Thyroid gland (tissue), 4 donors: ENCODE measurements around the gene CDR2.

Source experiments
- CTCF ChIP-seq, 6 experiments: fragments of 200-600 bp in 3 of 6; fragments of 450-650 bp in 3 of 6; sonication (generic) in 3 of 6; IDR thresholded peaks; one replicate each; pipeline ENCODE4 v1.5.1; 2016 to 2019; ENCODE audit warnings: antibody characterized with exemption in 6 of 6, mild to moderate bottlenecking in 2 of 6, inconsistent platforms in 1 of 6, moderate library complexity in 1 of 6
- POLR2A ChIP-seq, 2 donors: fragments of 450-650 bp; IDR thresholded peaks; one replicate each; pipeline ENCODE4 v1.6.1; 2017; ENCODE audit warnings: antibody characterized with exemption in 2 of 2, mild to moderate bottlenecking in 2 of 2, moderate library complexity in 1 of 2

DNA sequence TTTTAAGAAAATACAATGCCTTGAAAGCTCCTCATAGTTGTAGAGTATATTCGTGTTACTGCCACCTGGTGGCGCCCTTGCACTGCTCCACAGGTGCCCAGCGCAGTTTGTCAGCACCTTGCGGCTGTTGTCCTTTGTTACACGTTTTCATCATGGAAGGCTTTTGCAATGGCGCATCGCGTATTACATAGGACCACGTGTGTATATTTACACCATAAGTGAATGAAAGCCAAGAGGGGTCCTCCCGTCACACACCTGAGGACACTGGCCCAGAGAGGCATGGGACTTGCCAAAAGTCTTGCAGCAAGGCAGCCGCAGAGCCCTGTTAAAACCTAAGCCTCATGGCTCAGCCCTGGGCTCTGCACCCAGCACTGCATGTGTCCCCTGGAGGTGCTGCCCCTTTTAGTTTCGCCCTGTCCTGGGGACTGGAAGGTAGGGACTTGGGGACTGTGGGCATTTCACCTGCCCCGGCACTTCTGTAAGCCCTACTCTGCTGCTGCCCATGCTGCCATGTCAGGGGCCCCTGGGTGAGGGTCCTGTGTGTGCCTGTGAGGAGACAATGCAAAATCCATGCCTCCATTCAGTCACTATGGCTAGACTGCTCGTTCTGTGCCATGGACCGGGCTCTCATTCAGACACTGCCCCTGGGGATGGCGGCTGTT lies 52.9 kb downstream of the CDR2 start:
- TF ChIP-seq CTCF (IDR thresholded peaks at IDR 0.05) (peak; percentile 83 to 95 (median 89)), POLR2A (IDR thresholded peaks at IDR 0.05) (peak in 1 of 2 donors; percentile 23)
